Ovary (tissue), 9 donors: Measurements from ENCODE around the gene NOP10. TPM values are rescaled to one million over a fixed set of nuclear protein-coding genes. Genes with fewer than 3 reads are reported as not detected.

Experiments used
- DNase-seq, 5 donors: peaks; one replicate each; pipeline ENCODE4 v3.0.0-alpha.2; 2019 to 2020
- H3K27ac ChIP-seq, 2 donors: fragments of 200-600 bp; one replicate each; pipeline versions ENCODE4 v1.5.1 to v1.8.0; 2019 to 2022
- H3K27me3 ChIP-seq: fragments of 200-600 bp; one replicate; pipeline ENCODE4 v1.8.0; 2022
- H3K36me3 ChIP-seq: fragments of 200-600 bp; sonication (generic); one replicate; pipeline ENCODE4 v1.5.1; 2019
- H3K4me1 ChIP-seq: one replicate; pipeline ENCODE4 v1.8.1; 2013; ENCODE audit warnings: mild to moderate bottlenecking, moderate library complexity; ENCODE audit not compliant: insufficient read depth
- H3K4me3 ChIP-seq: fragments of 200-600 bp; sonication (generic); one replicate; pipeline ENCODE4 v1.5.1; 2017
- H3K9me3 ChIP-seq, 2 donors: fragments of 200-600 bp in 1 of 2; sonication (generic) in 1 of 2; one replicate each; pipeline versions ENCODE4 v1.5.1 to v1.8.1; 2013 to 2019; ENCODE audit warnings: mild to moderate bottlenecking in 1 of 2, moderate library complexity in 1 of 2
- CTCF ChIP-seq, 3 donors: fragments of 450-650 bp in 2 of 3; fragments of 200-600 bp in 1 of 3; IDR thresholded peaks; one replicate each; pipeline versions ENCODE4 v1.5.1 to v1.8.0; 2016 to 2022; ENCODE audit warnings: antibody characterized with exemption in 3 of 3, mild to moderate bottlenecking in 1 of 3
- EP300 ChIP-seq: sonication (generic); formaldehyde crosslinking; IDR thresholded peaks from one replicate; pipeline ENCODE4 v1.6.1; 2017; ENCODE audit warnings: antibody characterized with exemption
- POLR2A ChIP-seq: fragments of 450-650 bp; IDR thresholded peaks from one replicate; pipeline ENCODE4 v1.6.1; 2017; ENCODE audit warnings: antibody characterized with exemption, mild to moderate bottlenecking, moderate library complexity
- WGBS, 3 donors: extraction: QIAGEN DNeasy Blood & Tissue Kit in 1 of 3; methylation state at CpG; one replicate each; pipeline versions ENCODE4 v1.1.5 to v1.1.7; 2013 to 2017; 5-methylcytosine and 5-hydroxymethylcytosine counted together
- intact Hi-C, 4 donors: fragments of 100-400 bp; cut with DNase I; formaldehyde crosslinking; loops; one replicate each; pipeline versions ENCODE4 v1.11.0 to v1.15.1; 2022 to 2023
- polyA plus RNA-seq, 2 donors: library from polyadenylated mRNA; stranded (reverse); fragments of 200-250 nt in 1 of 2; fragments of 350-450 nt in 1 of 2; fragmentation: Illumina TruSeq in 1 of 2; extraction: RNeasy Lipid Tissue Mini Kit (QIAGEN cat#74804) in 1 of 2; gene quantifications; one replicate each; pipeline ENCODE4 v1.2.3, GENCODE V29; 2013 to 2014
- total RNA-seq, 7 donors: library from RNA; depleted of rRNA in 2 of 7; stranded (reverse); fragments of >200 nt in 2 of 7; fragmentation: NEBNext Ultra II Directional in 3 of 7; extraction: Animal tissue kit (Norgen Biotek cat#: 25700) in 3 of 7; gene quantifications; one replicate each; pipeline versions ENCODE4 v1.1.0 to v1.2.4, GENCODE V29; 2016 to 2023
- donor health status: DM: no; HTN: no; CAD: no; lungs with moderate emphysema.
- donor health status: DM: no; HTN: no; CAD: no.
- donor health status: Bipolar disorder and iron deficiency.
- donor health status: DM: yes; HTN: yes; CAD: no.
- donor health status: DM: no; HTN: no; CAD: no.
- donor health status: DM: yes; HTN: yes; CAD: no.

Gene NOP10
- total and polyA plus RNA-seq, 9 donors, result 46.5 to 189 (median 61.7) TPM

DNA sequence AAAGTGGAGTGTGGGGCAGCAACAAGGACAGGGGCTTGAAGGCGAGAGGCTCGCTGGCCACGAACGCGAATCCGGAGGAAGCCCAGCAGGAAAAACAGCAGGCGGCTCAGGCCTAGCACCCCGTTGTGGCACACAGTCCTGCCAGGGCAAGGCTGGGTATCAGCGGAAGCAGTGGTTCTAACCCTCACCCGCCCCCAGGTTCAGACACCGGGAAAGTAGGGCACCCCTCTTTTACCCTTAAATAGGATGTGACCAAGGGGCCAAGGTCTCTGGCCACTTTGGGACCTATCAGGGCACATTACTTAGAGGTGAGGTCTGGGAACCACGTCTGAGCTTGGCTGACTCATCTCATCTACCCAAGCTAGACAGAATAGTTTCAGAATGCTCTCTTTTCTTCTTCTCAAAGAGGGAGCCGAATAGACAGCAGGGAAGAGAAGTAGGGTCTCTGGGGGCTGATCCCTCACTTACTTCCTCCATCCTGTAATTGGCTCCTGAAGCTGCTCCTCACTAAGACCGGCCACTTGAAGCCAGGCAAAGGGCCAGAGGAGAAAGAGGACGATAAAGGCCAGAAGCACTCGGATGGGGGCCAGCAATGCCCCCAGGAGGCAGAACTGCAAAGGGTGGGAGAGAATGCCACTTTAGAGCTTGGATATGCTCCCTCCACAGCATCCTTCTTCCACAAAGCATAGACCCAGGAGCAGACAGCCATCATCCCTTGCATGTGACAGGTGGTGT is 22.3 kb upstream of the NOP10 start:
- Histone ChIP-seq H3K9me3 (no peaks in the 10 kb centered on the region), H3K27ac (no peak overlapping the region), H3K27me3 (no peaks in the 10 kb centered on the region), H3K4me3 (no peak overlapping the region), H3K4me1 (no peaks in the 10 kb centered on the region), H3K36me3 (no peaks in the 10 kb centered on the region)
- DNase-seq, result no peak
- intact Hi-C loops, result loop anchor here in 1 of 4 donors (10.0 kb wide), 1 partner anchor 130 kb away; no protein-coding TSS in a partner anchor
- WGBS, 3 donors, result 83 to 87% (median 85%) methylated on average over 16 of the region's 16 CpGs
- TF ChIP-seq CTCF (IDR thresholded peaks at IDR 0.05), result no peak
- no peak for TF ChIP-seq EP300
- TF ChIP-seq POLR2A, result no peak

DNA sequence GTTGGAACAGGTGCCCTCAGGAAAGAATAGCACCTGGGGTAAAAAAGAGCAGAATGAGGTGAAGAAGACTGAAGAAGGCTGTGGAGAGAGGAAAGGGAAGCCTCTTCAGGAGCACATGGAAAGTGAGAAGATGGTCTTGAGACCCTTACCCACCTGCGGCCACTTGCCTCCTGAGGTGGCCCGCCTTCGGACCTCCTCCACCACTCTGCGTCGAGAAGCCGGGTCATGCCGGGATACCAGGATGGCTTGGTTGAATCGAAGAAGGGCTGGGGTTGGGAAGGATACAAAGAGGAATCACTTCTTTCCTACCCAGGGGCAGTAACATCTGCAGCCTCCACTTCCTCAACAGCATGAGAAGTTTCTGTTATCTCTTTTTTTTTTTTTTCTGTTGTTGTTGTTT is 21.1 kb upstream of the NOP10 start:
- TF ChIP-seq POLR2A (no peak), EP300 (no peak), CTCF (IDR thresholded peaks at IDR 0.05) (no peak)
- Histone ChIP-seq H3K36me3 (no peaks in the 10 kb centered on the region), H3K27ac (no peak overlapping the region), H3K9me3 (no peaks in the 10 kb centered on the region), H3K4me1 (no peaks in the 10 kb centered on the region), H3K4me3 (no peak overlapping the region), H3K27me3 (no peaks in the 10 kb centered on the region)
- WGBS, 3 donors, result 95 to 98% (median 97%) methylated on average over 8 of the region's 8 CpGs
- no peak for DNase-seq
- intact Hi-C loops, result loop anchor here in 1 of 4 donors (10.0 kb wide), 1 partner anchor 129 kb away; no protein-coding TSS in a partner anchor

DNA sequence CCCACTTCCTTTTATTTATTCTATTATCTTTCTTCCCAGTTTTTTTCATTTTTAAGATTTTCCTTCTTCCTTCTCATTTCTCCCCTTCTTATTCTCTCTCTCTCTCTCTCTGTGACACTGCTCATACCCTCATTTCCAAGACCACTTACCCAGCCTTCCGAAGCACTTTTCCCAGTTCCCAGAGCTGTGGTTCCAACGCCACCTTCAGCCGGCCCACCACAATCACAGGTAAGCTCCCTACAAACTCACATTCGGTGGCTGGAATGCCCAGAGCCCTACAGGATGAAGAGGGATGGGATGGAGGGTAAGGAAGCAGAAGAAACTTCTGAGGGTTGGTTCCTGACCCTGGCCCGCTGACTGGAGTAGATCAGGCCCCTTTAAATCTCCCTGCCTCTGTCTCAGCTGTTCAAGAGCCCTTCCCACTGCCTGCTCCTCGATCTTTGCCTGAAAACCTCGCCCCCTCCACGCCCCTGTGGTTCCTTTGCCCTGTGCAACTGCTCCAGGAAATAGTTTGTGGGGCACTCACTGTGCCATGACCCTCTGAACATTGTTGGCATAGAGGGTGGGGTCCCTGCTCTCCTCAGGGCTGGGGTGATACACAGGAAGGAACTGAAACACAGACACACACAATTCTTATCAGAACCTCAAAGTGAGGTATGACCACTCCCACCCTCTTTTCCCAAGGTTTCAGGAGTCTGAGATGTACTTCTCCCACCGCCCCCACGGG is 19.3 kb upstream of the NOP10 start:
- TF ChIP-seq CTCF (IDR thresholded peaks at IDR 0.05) (no peak), POLR2A (no peak), EP300 (no peak)
- Histone ChIP-seq H3K9me3 (no peaks in the 10 kb centered on the region), H3K4me1 (no peaks in the 10 kb centered on the region), H3K4me3 (no peak overlapping the region), H3K36me3 (no peaks in the 10 kb centered on the region), H3K27ac (no peak overlapping the region), H3K27me3 (no peaks in the 10 kb centered on the region)
- WGBS, 3 donors, result 76 to 79% (median 77%) methylated on average over 10 of the region's 10 CpGs
- intact Hi-C loops, result loop anchor here in 1 of 4 donors (10.0 kb wide), 1 partner anchor 127 kb away; no protein-coding TSS in a partner anchor
- no peak for DNase-seq

GRCh38 chr15:34361278-34361677 is 18.3 kb upstream of the NOP10 start:
- no peaks in the 10 kb centered on the region for H3K4me1 ChIP-seq
- intact Hi-C loops, result loop anchor here in 1 of 4 donors (10.0 kb wide), 1 partner anchor 126 kb away; no protein-coding TSS in a partner anchor
- H3K27ac ChIP-seq, result no peak overlapping the region
- no peaks in the 10 kb centered on the region for H3K27me3 ChIP-seq
- WGBS, 3 donors, result 83 to 88% (median 84%) methylated on average over 7 of the region's 7 CpGs
- TF ChIP-seq EP300, result no peak
- no peak for TF ChIP-seq POLR2A
- TF ChIP-seq CTCF (IDR thresholded peaks at IDR 0.05), result no peak
- no peaks in the 10 kb centered on the region for H3K9me3 ChIP-seq
- no peak for DNase-seq
- no peak overlapping the region for H3K4me3 ChIP-seq
- H3K36me3 ChIP-seq, result no peaks in the 10 kb centered on the region
